Measurements from ENCODE around the gene PGM5. TPM values are rescaled to one million over a fixed set of nuclear protein-coding genes. Genes with fewer than 3 reads are reported as not detected.

The PGM5 gene
- total RNA-seq, 1 experiment from 2014 or later, result not detected

DNA sequence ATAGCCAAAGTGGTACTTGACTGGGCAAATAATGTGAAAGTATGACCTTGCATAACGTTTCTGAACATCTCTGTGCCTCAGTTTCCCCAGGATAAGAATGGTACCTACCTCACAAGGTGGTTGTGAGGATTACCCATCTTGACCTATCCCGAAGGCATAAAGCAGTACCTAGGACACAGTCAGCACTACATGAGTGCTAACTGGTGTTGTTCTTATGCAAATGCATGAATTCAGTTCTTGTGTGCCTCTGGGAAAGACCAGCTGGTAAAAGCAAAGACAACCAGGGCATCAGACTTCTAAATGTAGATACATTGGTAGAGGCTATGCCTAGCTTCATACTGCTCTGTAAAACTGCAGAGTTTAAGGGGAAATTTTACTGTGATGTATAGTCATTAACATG lies 206.1 kb downstream of the PGM5 start:
- Histone ChIP-seq H3K79me1 (ENCODE audit: insufficient read depth, low read depth, low read length, poor library complexity, severe bottlenecking) (no peaks in the 10 kb centered on the region), H3K79me2 (ENCODE audit: insufficient read depth, low read length) (no peaks in the 10 kb centered on the region), H3K18ac (ENCODE audit: insufficient read length, low read depth, low read length) (no peak overlapping the region), H3K4ac (ENCODE audit: low read depth, low read length) (no peak overlapping the region), H3K4me2 (ENCODE audit: insufficient read depth, insufficient read length, low read length) (no peak overlapping the region), H3K14ac (ENCODE audit: insufficient read depth, low read length) (no peak overlapping the region), H4K5ac (ENCODE audit: insufficient read length, low read depth, low read length) (no peak overlapping the region), H3K27me3 (ENCODE audit: insufficient read depth, low read length) (no peaks in the 10 kb centered on the region), H2BK15ac (ENCODE audit: low read depth, low read length) (no peak overlapping the region), H4K91ac (ENCODE audit: insufficient read length, low read depth, low read length) (no peak overlapping the region), H2BK5ac (ENCODE audit: insufficient read length, low read length) (no peak overlapping the region), H2BK120ac (ENCODE audit: low read depth, low read length, poor library complexity, severe bottlenecking) (no peak overlapping the region), H4K8ac (replicated peaks; ENCODE audit: insufficient read length, low read depth, low read length) (no peak overlapping the region), H2BK12ac (ENCODE audit: insufficient read length, low read depth, low read length) (no peak overlapping the region), H3K9ac (ENCODE audit: extremely low read depth, insufficient read length, low read length) (no peak overlapping the region), H2AK5ac (ENCODE audit: insufficient read length, low read length) (no peak overlapping the region), H3K23me2 (ENCODE audit: insufficient read length, low read depth, low read length, poor library complexity, severe bottlenecking) (no peaks in the 10 kb centered on the region), H3K56ac (ENCODE audit: insufficient read length, low read depth, low read length) (no peak overlapping the region), H3K9me3 (ENCODE audit: control insufficient read depth, low read depth, low read length) (no peaks in the 10 kb centered on the region), H3K27ac (ENCODE audit: insufficient read length, low read depth, low read length) (no peak overlapping the region), H3T11ph (ENCODE audit: low read length) (no peak overlapping the region), H3K4me1 (ENCODE audit: insufficient read depth, low read length) (peaks cover 6% of the 10 kb centered on the region; the same call in 1 of the 2 replicates), H3K23ac (ENCODE audit: insufficient read length, low read depth, low read length) (no peak overlapping the region), H2AFZ (ENCODE audit: low read length) (no peak overlapping the region), H4K20me1 (ENCODE audit: control insufficient read depth, insufficient read depth, insufficient read length) (no peaks in the 10 kb centered on the region), H2BK20ac (ENCODE audit: low read depth, low read length, poor library complexity, severe bottlenecking) (no peak overlapping the region)
- Mint-ChIP-seq H3K36me3 (ENCODE audit: insufficient read depth in 1 of 3, low read depth in 3 of 3) (no peaks in the 10 kb centered on the region), H3K27ac (no peak overlapping the region), H3K4me1 (peaks cover 18% of the 10 kb centered on the region in 2 experiments), H3K27me3 (ENCODE audit: low read depth) (peaks cover 99% of the 10 kb centered on the region), H3K4me3 (no peak overlapping the region), H3K9me3 (no peaks in the 10 kb centered on the region)
- WGBS (ENCODE audit: extremely low coverage, insufficient read length, low lambda C conversion rate), result no CpG with 5 or more reads among the region's 2 CpGs
- peak; percentile 38 for DNase-seq
- no peak for TF ChIP-seq CTCF (conservative IDR thresholded peaks at IDR 0.05)
